ENCODE results near the gene DEK.

DNA sequence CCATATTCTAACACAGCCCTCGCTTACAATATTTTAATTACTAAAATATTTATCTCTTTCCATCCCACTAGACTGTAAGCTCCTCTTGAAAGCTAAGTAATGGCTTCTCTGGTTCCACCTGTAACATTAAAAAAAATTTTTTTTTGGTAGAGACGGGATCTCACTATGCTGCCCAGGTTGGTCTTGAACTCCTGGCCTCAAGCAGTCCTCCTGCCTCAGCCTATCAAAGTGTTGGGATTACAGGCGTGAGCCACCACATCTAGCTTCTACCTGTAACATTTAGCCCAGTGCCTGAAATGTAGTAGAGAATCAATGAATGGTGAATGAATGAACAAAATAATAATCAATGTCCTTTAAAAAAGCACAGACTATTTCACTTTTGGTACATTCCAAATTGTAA lies 28.8 kb downstream of the DEK start:
- TF ChIP-seq POLR2A (IDR thresholded peaks at IDR 0.05), result no peak
- TF ChIP-seq, protein P1, sequence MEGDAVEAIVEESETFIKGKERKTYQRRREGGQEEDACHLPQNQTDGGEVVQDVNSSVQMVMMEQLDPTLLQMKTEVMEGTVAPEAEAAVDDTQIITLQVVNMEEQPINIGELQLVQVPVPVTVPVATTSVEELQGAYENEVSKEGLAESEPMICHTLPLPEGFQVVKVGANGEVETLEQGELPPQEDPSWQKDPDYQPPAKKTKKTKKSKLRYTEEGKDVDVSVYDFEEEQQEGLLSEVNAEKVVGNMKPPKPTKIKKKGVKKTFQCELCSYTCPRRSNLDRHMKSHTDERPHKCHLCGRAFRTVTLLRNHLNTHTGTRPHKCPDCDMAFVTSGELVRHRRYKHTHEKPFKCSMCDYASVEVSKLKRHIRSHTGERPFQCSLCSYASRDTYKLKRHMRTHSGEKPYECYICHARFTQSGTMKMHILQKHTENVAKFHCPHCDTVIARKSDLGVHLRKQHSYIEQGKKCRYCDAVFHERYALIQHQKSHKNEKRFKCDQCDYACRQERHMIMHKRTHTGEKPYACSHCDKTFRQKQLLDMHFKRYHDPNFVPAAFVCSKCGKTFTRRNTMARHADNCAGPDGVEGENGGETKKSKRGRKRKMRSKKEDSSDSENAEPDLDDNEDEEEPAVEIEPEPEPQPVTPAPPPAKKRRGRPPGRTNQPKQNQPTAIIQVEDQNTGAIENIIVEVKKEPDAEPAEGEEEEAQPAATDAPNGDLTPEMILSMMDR (IDR thresholded peaks at IDR 0.05), result no peak
